PC-9 (cell line): Measurements from ENCODE around the gene MTO1. TPM values are rescaled to one million over a fixed set of nuclear protein-coding genes. Genes with fewer than 3 reads are reported as not detected.

ENCODE experiments used
- BruUV-seq: library from RNA; stranded (reverse); fragments of 400-500 nt; replicated peaks from 2 replicates; lab custom pipeline; 2021; lab: Mats Ljungman, UMichigan
- CTCF ChIA-PET: fragments of 300-600 bp; sonication (Branson Sonifier 250); formaldehyde crosslinking; loops from one replicate; lab custom pipeline; 2022; ENCODE audit warnings: antibody characterized with exemption; lab: Charles Lee
- POLR2A ChIA-PET: fragments of 300-600 bp; sonication (Branson Sonifier 250); formaldehyde crosslinking; loops from one replicate; lab custom pipeline; 2022; ENCODE audit warnings: antibody characterized with exemption; ENCODE audit not compliant: unreplicated experiment; lab: Charles Lee
- DNase-seq, 2 experiments: peaks; one replicate each; pipeline versions ENCODE4 v3.0.0 to v3.0.0-alpha.2; 2015 to 2022; ENCODE audit warnings: mixed read lengths in 1 of 2
- H2AFZ ChIP-seq: fragments of 200-600 bp; sonication (generic); 2 replicates; pipeline ENCODE4 v1.8.1; 2017; ENCODE audit warnings: antibody characterized with exemption
- H3F3A ChIP-seq: fragments of 200-600 bp; sonication (generic); 2 replicates; pipeline ENCODE4 v1.8.1; 2017; ENCODE audit warnings: antibody characterized with exemption, mild to moderate bottlenecking, low read depth; ENCODE audit not compliant: insufficient read depth
- H3K27ac ChIP-seq: fragments of 200-600 bp; sonication (generic); 2 replicates; pipeline ENCODE4 v1.6.1; 2016; ENCODE audit warnings: mixed run types
- H3K27me3 ChIP-seq: fragments of 200-600 bp; sonication (generic); 2 replicates; pipeline ENCODE4 v1.6.1; 2016; ENCODE audit warnings: low read depth, mixed run types; ENCODE audit not compliant: insufficient read depth
- H3K36me3 ChIP-seq: fragments of 200-600 bp; sonication (generic); 2 replicates; pipeline ENCODE4 v1.6.1; 2016; ENCODE audit warnings: low read depth, mixed run types
- H3K4me1 ChIP-seq: fragments of 200-600 bp; sonication (generic); replicated peaks from 2 replicates; pipeline ENCODE4 v1.6.1; 2016; ENCODE audit warnings: mixed run types; ENCODE audit not compliant: insufficient read depth
- H3K4me2 ChIP-seq: fragments of 200-600 bp; sonication (generic); 2 replicates; pipeline ENCODE4 v1.6.1; 2017; ENCODE audit warnings: mixed run types
- H3K4me3 ChIP-seq: fragments of 200-600 bp; sonication (generic); 2 replicates; pipeline ENCODE4 v1.6.1; 2016; ENCODE audit warnings: mixed run types
- H3K79me2 ChIP-seq: fragments of 200-600 bp; sonication (generic); 2 replicates; pipeline ENCODE4 v1.6.1; 2017; ENCODE audit warnings: low read depth, mixed run types
- H3K9me2 ChIP-seq: fragments of 200-600 bp; sonication (generic); 2 replicates; pipeline ENCODE4 v1.8.1; 2017; ENCODE audit warnings: mild to moderate bottlenecking; ENCODE audit not compliant: insufficient read depth
- H3K9me3 ChIP-seq: fragments of 200-600 bp; sonication (generic); 2 replicates; pipeline ENCODE4 v1.8.1; 2016; ENCODE audit warnings: low read depth; ENCODE audit not compliant: insufficient read depth
- H4K20me1 ChIP-seq: fragments of 200-600 bp; sonication (generic); 2 replicates; pipeline ENCODE4 v1.8.1; 2017; ENCODE audit not compliant: insufficient read depth
- EZH2 ChIP-seq: fragments of 200-600 bp; sonication (generic); IDR thresholded peaks from 2 replicates; pipeline ENCODE4 v1.8.0; 2017; ENCODE audit warnings: antibody characterized with exemption, low read depth
- intact Hi-C: fragments of 100-400 bp; cut with micrococcal nuclease; formaldehyde crosslinking; loops from one replicate; pipeline ENCODE4 v1.10.0; 2022; ENCODE audit not compliant: unreplicated experiment
- total RNA-seq: library from RNA; stranded (reverse); gene quantifications from 2 replicates; pipeline ENCODE4 v1.2.3, GENCODE V29; 2021
- TF ChIP-seq, protein P1 (sequence below): fragments of 200-600 bp; sonication (generic); conservative IDR thresholded peaks from 2 replicates; pipeline ENCODE4 v1.6.1; 2017; ENCODE audit warnings: mixed run types, antibody characterized with exemption, mild to moderate bottlenecking, moderate library complexity

Gene MTO1
- total RNA-seq, 1 experiment from 2014 or later: 27.2 TPM

DNA sequence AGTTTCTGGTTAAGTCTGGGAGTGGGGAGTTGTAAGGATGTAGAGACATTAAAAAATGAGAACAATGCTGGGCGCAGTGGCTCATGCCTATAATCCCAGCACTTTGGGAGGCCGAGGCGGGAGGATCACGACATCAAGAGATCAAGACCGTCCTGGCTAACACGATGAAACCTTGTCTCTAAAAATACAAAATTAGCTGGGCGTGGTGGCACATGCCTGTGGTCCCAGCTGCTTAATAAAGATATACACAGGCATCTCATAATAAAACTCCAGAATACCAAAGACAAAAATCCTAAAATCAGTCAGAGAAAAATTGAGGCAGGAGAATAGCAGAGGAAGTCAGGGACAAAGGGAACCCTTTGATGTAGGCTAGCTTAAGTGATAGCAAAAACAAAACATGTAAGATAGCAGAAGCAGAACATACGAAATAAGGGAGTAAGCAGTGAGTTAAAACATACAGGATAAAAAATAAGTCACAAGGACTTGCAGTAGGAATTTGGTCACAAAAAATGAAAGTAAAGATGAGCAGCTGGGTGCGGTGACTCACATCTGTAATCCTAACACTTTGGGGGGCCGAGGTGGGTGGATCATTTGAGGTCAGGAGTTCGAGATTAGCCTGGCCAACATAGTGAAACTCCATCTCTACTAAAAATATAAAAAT lies 43.3 kb upstream of the MTO1 start:
- H3K27ac ChIP-seq: no peak overlapping the region
- CTCF ChIA-PET: no interaction called here
- H3K79me2 ChIP-seq: no peaks in the 10 kb centered on the region
- no peaks in the 10 kb centered on the region; the same call in 1 of the 2 replicates for H4K20me1 ChIP-seq
- no peak overlapping the region for H3K4me2 ChIP-seq
- no peak for TF ChIP-seq EZH2
- TF ChIP-seq, protein P1, sequence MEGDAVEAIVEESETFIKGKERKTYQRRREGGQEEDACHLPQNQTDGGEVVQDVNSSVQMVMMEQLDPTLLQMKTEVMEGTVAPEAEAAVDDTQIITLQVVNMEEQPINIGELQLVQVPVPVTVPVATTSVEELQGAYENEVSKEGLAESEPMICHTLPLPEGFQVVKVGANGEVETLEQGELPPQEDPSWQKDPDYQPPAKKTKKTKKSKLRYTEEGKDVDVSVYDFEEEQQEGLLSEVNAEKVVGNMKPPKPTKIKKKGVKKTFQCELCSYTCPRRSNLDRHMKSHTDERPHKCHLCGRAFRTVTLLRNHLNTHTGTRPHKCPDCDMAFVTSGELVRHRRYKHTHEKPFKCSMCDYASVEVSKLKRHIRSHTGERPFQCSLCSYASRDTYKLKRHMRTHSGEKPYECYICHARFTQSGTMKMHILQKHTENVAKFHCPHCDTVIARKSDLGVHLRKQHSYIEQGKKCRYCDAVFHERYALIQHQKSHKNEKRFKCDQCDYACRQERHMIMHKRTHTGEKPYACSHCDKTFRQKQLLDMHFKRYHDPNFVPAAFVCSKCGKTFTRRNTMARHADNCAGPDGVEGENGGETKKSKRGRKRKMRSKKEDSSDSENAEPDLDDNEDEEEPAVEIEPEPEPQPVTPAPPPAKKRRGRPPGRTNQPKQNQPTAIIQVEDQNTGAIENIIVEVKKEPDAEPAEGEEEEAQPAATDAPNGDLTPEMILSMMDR: no peak
- H3K9me3 ChIP-seq: no peaks in the 10 kb centered on the region
- no peak for DNase-seq
- no peaks in the 10 kb centered on the region for H3K27me3 ChIP-seq
- H2AFZ ChIP-seq: no peak overlapping the region
- no peaks in the 10 kb centered on the region for H3K4me1 ChIP-seq
- intact Hi-C loops: no loop called here
- 0 out of 2 replicates have a peak, but pooled peaks cover 3% of the 10 kb centered on the region for H3K36me3 ChIP-seq
- POLR2A ChIA-PET: no interaction called here
- no peaks in the 10 kb centered on the region for H3K9me2 ChIP-seq
- BruUV-seq: no TSS peak
- H3F3A ChIP-seq: peaks cover 23% of the 10 kb centered on the region; the same call in 1 of the 2 replicates
- no peak overlapping the region for H3K4me3 ChIP-seq

DNA sequence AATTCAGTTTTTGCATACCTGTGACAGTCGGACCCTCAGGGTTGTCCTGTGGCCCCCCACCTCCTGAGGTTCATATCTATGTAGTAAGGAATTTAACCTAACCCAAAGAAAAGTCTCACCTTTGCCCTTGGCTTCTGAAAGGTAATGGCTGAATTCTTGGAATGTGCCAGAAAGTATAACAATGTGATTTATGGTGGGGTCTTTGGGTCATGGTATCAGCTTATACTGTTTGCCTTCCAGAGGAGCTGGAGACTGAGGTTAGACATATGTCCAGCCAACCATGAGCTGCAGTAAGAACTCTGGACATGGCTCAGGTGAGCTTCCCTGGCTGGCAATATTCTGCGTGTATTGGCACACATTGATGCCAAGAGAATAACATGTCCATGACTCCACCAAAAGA lies 40.0 kb upstream of the MTO1 start:
- H3F3A ChIP-seq: peaks cover 36% of the 10 kb centered on the region; the same call in 1 of the 2 replicates
- H2AFZ ChIP-seq: no peak overlapping the region
- no peak overlapping the region for H3K27ac ChIP-seq
- no peaks in the 10 kb centered on the region for H3K9me3 ChIP-seq
- H3K9me2 ChIP-seq: no peaks in the 10 kb centered on the region
- ChIA-PET POLR2A (no interaction called here), CTCF (no interaction called here)
- H3K4me3 ChIP-seq: no peak overlapping the region
- no peaks in the 10 kb centered on the region; the same call in 1 of the 2 replicates for H4K20me1 ChIP-seq
- no peak overlapping the region for H3K4me2 ChIP-seq
- no peak for DNase-seq
- peaks cover 18% of the 10 kb centered on the region for H3K36me3 ChIP-seq
- no peaks in the 10 kb centered on the region for H3K79me2 ChIP-seq
- intact Hi-C loops: no loop called here
- H3K4me1 ChIP-seq: no peaks in the 10 kb centered on the region
- BruUV-seq: no TSS peak
- TF ChIP-seq, protein P1: no peak
- no peak for TF ChIP-seq EZH2
- no peaks in the 10 kb centered on the region for H3K27me3 ChIP-seq

DNA sequence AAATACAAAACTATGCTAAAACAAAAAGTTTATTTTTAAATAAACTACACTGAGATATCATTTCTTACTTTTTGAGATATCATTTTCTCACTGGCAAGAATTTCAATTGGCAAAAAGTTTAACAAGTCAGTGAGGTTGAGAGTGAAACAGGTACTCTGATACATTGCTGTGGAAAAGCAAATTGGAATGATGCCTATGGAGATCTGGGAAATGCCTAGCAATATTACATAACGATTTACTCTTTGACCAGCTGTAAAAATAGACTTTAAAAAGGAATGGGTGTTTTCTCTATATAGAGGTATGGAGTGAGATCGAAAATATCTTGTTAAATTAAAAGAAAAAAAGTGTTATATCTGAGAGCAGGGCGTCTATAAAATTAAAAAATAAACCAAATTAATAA lies 26.3 kb upstream of the MTO1 start:
- no peaks in the 10 kb centered on the region for H3K27me3 ChIP-seq
- no peak overlapping the region for H3K27ac ChIP-seq
- H3K36me3 ChIP-seq: peaks cover 29% of the 10 kb centered on the region
- H3K4me3 ChIP-seq: no peak overlapping the region
- H3K4me2 ChIP-seq: no peak overlapping the region
- TF ChIP-seq, protein P1: no peak
- H3K4me1 ChIP-seq: no peaks in the 10 kb centered on the region
- DNase-seq: no peak
- no peak overlapping the region for H2AFZ ChIP-seq
- no peaks in the 10 kb centered on the region for H3K9me3 ChIP-seq
- intact Hi-C loops: no loop called here
- H3F3A ChIP-seq: peaks cover 9% of the 10 kb centered on the region
- ChIA-PET POLR2A (no interaction called here), CTCF (no interaction called here)
- no peaks in the 10 kb centered on the region; the same call in 1 of the 2 replicates for H4K20me1 ChIP-seq
- H3K79me2 ChIP-seq: 0 out of 2 replicates have a peak, but pooled peaks cover 23% of the 10 kb centered on the region
- no TSS peak for BruUV-seq
- no peaks in the 10 kb centered on the region for H3K9me2 ChIP-seq
